Left ventricle myocardium inferior (tissue), 1 donor: ENCODE results near the gene TSPEAR. TPM values are rescaled to one million over a fixed set of nuclear protein-coding genes. Genes with fewer than 3 reads are reported as not detected.

Experiments used
- DNase-seq: peaks from one replicate; pipeline ENCODE4 v3.0.0-alpha.2; 2020
- H3K27ac ChIP-seq: fragments of 200-600 bp; replicated peaks from 2 replicates; pipeline ENCODE4 v1.8.0; 2021
- H3K27me3 ChIP-seq: fragments of 200-600 bp; 2 replicates; pipeline ENCODE4 v1.8.0; 2021; ENCODE audit warnings: low read depth
- H3K36me3 ChIP-seq: fragments of 200-600 bp; 2 replicates; pipeline ENCODE4 v1.8.0; 2021
- H3K4me1 ChIP-seq: fragments of 200-600 bp; 2 replicates; pipeline ENCODE4 v1.8.0; 2021
- H3K4me3 ChIP-seq: fragments of 200-600 bp; 2 replicates; pipeline ENCODE4 v1.8.0; 2021; ENCODE audit warnings: mild to moderate bottlenecking, moderate library complexity
- H3K9me3 ChIP-seq: fragments of 200-600 bp; replicated peaks from 2 replicates; pipeline ENCODE4 v1.8.0; 2021
- intact Hi-C: fragments of 100-400 bp; cut with micrococcal nuclease; formaldehyde crosslinking; loops from one replicate; pipeline ENCODE4 v1.11.0; 2022
- total RNA-seq: library from RNA; stranded (reverse); fragmentation: NEBNext Ultra II Directional; extraction: Animal tissue kit (Norgen Biotek cat#: 25700); gene quantifications from one replicate; pipeline ENCODE4 v1.2.1, GENCODE V29; 2021
- TF ChIP-seq, protein P1 (sequence below): fragments of 200-600 bp; IDR thresholded peaks from 2 replicates; pipeline ENCODE4 v1.8.0; 2021; ENCODE audit warnings: antibody characterized with exemption, mild to moderate bottlenecking, borderline replicate concordance
- donor health status: DM: no; HTN: yes; CAD: no; lungs with severe emphysema.

TSPEAR gene
- total RNA-seq, 1 donor from 2014 or later = 3.3 TPM

DNA sequence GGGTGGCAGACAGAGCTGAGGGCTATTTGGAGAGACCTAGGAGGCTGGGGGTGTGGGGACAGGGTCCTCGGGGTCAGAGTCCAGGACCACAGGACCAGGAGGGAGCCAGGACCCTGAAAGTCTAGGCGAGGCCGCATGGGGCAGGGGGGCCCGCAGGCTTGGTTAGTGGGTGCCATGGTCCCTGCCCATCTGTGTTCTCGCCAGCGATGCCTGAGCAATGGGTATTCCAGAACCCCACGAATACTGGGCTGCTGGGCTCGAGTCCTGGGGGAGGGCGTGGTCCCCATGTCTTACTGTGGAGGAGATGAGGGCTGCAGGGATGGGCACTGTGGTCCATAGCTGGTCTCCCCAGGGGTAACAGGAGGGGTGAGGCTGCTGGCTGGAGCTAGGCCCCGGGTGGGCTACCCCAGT is 121.1 kb downstream of the TSPEAR start:
- DNase-seq = no peak
- H3K4me1 ChIP-seq = peaks cover 8% of the 10 kb centered on the region
- H3K27me3 ChIP-seq = peaks cover 37% of the 10 kb centered on the region
- no peak overlapping the region for H3K27ac ChIP-seq
- peaks cover 7% of the 10 kb centered on the region for H3K9me3 ChIP-seq
- H3K36me3 ChIP-seq = no peaks in the 10 kb centered on the region
- H3K4me3 ChIP-seq = no peak overlapping the region
- intact Hi-C loops = no loop called here
- TF ChIP-seq, protein P1, sequence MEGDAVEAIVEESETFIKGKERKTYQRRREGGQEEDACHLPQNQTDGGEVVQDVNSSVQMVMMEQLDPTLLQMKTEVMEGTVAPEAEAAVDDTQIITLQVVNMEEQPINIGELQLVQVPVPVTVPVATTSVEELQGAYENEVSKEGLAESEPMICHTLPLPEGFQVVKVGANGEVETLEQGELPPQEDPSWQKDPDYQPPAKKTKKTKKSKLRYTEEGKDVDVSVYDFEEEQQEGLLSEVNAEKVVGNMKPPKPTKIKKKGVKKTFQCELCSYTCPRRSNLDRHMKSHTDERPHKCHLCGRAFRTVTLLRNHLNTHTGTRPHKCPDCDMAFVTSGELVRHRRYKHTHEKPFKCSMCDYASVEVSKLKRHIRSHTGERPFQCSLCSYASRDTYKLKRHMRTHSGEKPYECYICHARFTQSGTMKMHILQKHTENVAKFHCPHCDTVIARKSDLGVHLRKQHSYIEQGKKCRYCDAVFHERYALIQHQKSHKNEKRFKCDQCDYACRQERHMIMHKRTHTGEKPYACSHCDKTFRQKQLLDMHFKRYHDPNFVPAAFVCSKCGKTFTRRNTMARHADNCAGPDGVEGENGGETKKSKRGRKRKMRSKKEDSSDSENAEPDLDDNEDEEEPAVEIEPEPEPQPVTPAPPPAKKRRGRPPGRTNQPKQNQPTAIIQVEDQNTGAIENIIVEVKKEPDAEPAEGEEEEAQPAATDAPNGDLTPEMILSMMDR = no peak

DNA sequence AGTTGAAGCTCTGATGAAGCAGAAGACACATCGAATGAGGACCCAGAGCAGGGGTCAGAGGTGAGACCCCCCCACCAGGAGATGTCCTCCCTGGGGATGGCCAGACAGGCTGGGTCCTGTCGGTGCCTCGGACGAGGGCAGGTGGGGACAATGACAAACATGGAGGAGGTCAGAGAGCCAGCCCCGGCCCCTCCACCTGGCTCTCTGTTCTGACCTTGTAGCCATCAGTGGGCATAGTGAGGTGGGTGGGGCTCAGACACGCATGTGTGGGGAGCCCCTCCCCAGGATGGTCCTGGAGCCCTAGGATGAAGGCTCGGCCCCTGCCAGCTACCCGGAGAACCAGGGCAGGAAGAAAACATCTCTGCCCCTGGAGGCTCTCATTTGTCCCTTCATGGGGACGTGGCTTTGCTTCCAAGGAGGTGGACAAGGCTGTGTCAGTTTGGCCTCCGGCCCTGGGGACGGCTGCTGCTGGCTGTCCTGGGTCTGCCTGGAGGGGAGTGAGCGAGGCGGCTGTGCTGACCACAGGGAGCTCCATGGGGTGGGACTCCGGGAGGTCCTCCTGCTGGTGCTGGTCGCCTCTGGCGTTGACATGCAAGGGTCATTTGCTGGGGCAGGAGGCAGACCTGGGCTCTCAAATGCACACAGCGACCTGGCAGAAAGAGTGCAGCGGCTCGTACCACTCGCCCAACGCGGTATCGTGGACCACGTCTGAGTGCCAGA is 121.6 kb downstream of the TSPEAR start:
- peaks cover 37% of the 10 kb centered on the region for H3K27me3 ChIP-seq
- intact Hi-C loops = no loop called here
- no peak for DNase-seq
- H3K27ac ChIP-seq = no peak overlapping the region
- peaks cover 7% of the 10 kb centered on the region for H3K9me3 ChIP-seq
- TF ChIP-seq, protein P1 = no peak
- H3K36me3 ChIP-seq = no peaks in the 10 kb centered on the region
- H3K4me1 ChIP-seq = peaks cover 8% of the 10 kb centered on the region
- H3K4me3 ChIP-seq = no peak overlapping the region

DNA sequence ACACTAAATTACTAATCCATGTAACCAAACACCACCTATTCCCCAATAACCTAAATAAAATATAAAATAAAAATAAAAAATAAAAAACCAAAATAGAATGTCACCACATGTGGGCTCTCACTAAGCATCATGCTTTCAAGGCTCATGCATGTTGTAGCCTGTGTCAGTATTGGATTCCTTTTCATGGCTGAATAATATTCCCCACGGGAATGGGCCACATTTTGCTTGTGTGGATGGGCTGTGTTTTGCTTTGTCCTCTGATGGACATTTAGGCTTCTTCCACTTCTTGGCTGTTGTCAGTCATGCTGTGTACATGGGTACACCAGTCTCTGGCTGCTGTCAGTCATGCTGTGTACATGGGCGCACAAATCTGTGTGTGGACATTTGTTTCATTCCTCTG is 122.3 kb downstream of the TSPEAR start:
- Histone ChIP-seq H3K4me3 (no peak overlapping the region), H3K4me1 (peaks cover 11% of the 10 kb centered on the region), H3K27me3 (peaks cover 43% of the 10 kb centered on the region), H3K9me3 (peaks cover 7% of the 10 kb centered on the region), H3K36me3 (no peaks in the 10 kb centered on the region), H3K27ac (no peak overlapping the region)
- intact Hi-C loops = no loop called here
- no peak for DNase-seq
- TF ChIP-seq, protein P1 = no peak

DNA sequence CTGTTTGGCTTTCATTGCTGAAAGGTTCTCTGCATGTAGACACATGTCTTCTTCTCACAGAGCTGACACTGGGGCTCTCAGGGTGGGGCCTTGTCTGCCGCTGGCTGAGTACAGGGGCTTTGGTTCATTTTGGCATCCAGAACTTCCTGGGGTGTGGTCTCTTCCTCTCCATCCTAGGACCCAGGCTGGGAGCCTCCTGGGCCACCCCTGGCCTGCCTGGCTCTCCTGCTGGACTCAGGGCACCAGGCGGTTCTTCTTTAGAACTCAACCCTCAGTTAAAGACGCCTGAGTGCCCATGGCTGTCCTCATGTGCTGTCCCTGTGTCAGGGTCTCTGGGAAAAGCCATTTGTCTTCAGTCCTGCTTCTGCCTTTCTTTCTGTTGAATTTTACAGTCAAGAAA is 125.5 kb downstream of the TSPEAR start:
- H3K36me3 ChIP-seq = no peaks in the 10 kb centered on the region
- intact Hi-C loops = no loop called here

DNA sequence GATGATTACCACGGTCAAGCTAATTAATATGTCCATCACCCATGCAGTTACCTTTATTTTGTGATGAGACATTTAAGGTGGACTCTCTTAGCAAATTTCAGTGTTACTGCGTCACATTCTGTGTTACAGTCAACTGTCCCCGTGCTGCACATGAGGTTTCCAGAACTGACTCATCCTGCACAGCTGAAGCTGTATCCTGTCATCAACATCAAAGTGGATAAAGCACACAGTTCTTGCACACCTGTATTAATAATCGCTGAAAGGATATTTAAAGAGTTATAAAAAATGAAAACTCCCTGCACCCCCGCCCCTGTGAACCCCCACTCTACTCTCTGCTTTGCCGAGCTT is 127.6 kb downstream of the TSPEAR start:
- TF ChIP-seq, protein P1 = no peak
- H3K27me3 ChIP-seq = peaks cover 40% of the 10 kb centered on the region
- H3K27ac ChIP-seq = no peak overlapping the region
- intact Hi-C loops = no loop called here
- no peak overlapping the region for H3K4me3 ChIP-seq
- H3K9me3 ChIP-seq = peaks cover 27% of the 10 kb centered on the region
- no peak for DNase-seq
- no peaks in the 10 kb centered on the region for H3K36me3 ChIP-seq
- peaks cover 5% of the 10 kb centered on the region for H3K4me1 ChIP-seq

More for the DNA sequence above, 125.5 kb downstream of the TSPEAR start:
- peaks cover 24% of the 10 kb centered on the region for H3K9me3 ChIP-seq
- H3K4me3 ChIP-seq = no peak overlapping the region
- H3K27me3 ChIP-seq = peaks cover 48% of the 10 kb centered on the region
- TF ChIP-seq, protein P1 = no peak
- no peak for DNase-seq
- peaks cover 5% of the 10 kb centered on the region for H3K4me1 ChIP-seq
- no peak overlapping the region for H3K27ac ChIP-seq
